Skin epidermis (tissue), 12 donors: ENCODE measurements around the gene UHRF1.
"Not testable (repeated sequence)": the region's sequence is repeated elsewhere in the genome, so short reads cannot be mapped to it uniquely, and the experiment has no call there.

ENCODE experiments used
- H3K27ac ChIP-seq, 21 experiments: fragments of 200-600 bp; sonication (generic) in 11 of 21; one replicate each; pipeline ENCODE4 v1.5.0; 2020; ENCODE audit warnings: mild to moderate bottlenecking in 3 of 21, inconsistent platforms in 2 of 21, moderate library complexity in 2 of 21
- H3K4me3 ChIP-seq, 7 experiments: fragments of 200-600 bp; sonication (generic) in 2 of 7; one replicate each; pipeline ENCODE4 v1.5.0; 2020; ENCODE audit warnings: inconsistent platforms in 2 of 7, mild to moderate bottlenecking in 2 of 7, moderate library complexity in 1 of 7

UHRF1 gene

GRCh38 chr19:4909156-4909896, at the start of gene UHRF1:
TSS of gene UHRF1 (plus strand) at chr19:4909501. CDS start at chr19:4910886, 1,385 bp downstream.
- H3K27ac ChIP-seq: peak within 1 kb of the TSS in 19 of 21 experiments; percentile 23 to 84 (median 70)

DNA sequence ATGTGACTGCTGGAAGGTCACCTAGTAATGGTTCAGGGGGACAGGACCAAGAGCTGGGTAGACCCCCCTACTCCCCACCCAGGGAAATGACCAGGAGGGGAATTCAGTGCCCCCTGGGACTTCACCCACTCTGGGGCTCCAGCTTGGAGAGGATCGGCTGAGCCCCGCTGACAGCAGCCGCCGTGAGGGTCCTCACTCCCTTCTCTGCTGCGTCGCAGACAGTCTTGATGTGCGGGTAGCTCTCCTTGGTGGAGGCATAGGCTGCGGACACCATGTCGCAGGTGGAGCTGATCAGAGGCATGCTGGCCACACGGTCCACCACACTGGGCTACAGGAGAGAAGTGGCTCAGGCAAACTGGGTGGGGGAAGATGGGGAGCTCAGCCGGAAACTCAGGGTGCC, 49.6 kb upstream of the UHRF1 start:
- Histone ChIP-seq H3K27ac (peak overlapping the region in 1 of 21 experiments; percentile 21), H3K4me3 (no peak overlapping the region)

More at GRCh38 chr19:4909156-4909896, at the start of gene UHRF1:
- peak within 1 kb of the TSS; percentile 40 to 80 (median 62) for H3K4me3 ChIP-seq

DNA sequence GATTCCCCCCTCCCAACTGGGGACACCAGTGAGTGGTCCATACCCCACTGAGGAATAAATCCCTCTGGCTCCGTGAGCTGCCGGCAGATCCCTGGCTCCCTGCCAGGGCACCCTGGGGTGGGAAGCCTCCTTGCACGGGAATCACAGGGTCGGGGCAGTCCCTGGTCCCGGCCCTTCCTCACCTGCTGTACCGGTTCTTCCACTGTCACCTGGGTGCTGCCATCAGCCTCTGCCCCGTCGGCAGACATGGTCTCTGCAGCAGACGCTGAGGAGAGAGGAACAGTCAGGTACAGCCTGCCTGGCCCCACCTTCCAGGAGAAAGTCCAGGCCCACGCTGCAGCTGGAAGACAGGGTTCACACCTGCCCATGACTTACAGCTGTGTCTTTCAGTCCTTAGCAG, 48.2 kb upstream of the UHRF1 start:
- no peak overlapping the region for H3K4me3 ChIP-seq
- peak overlapping the region in 9 of 21 experiments; percentile 10 to 61 (median 43) for H3K27ac ChIP-seq

- peak overlapping the region; percentile 71 to 99 (median 90) for H3K27ac ChIP-seq
- H3K4me3 ChIP-seq: peak overlapping the region; percentile 51 to 91 (median 69)
These were observed 42.5 kb upstream of the UHRF1 start for GRCh38 chr19:4866595-4867424.

DNA sequence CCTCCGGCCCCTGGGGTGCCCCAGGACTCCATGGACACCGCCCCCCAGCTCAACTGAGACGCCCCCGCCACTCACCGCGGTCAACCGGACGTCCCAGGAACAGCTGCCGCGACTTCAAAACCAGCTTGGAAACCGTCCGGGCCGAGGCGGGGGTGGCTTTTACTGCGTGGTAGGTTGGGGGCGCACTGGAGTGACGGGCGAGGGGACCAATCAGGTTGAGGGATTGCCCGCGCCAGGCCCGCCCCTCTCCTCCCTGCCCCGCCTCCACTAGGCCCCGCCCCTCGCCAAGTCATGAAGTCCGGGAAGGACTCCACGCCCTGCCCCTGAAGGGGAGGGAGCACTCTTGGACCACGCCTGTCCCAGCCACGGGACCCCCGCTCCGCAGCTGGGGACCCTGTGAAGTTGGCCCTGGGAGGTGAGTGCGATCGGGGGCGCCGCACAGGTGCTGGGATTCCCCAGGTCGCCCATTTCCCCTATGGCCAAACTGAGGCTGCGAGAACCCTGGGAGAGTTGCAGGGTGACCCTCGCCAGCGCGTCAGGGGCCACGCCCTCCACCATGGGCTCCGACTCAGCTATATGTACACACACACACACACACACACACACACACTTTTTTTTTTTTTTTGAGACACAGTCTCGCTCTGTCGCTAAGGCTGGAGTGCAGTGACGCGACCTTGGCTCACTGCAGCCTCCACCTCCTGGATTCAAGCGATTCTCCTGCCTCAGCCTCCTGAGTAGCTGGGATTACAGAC, 41.6 kb upstream of the UHRF1 start, which contains the start of gene PLIN3:
Gene PLIN3 (minus strand): TSS at position 134 of the 752 bp plus-strand sequence. CDS start 6,273 bp downstream, outside the sequence.
- Histone ChIP-seq H3K27ac (peak within 1 kb of the TSS; percentile 71 to 99 (median 90)), H3K4me3 (peak within 1 kb of the TSS; percentile 51 to 91 (median 69))

DNA sequence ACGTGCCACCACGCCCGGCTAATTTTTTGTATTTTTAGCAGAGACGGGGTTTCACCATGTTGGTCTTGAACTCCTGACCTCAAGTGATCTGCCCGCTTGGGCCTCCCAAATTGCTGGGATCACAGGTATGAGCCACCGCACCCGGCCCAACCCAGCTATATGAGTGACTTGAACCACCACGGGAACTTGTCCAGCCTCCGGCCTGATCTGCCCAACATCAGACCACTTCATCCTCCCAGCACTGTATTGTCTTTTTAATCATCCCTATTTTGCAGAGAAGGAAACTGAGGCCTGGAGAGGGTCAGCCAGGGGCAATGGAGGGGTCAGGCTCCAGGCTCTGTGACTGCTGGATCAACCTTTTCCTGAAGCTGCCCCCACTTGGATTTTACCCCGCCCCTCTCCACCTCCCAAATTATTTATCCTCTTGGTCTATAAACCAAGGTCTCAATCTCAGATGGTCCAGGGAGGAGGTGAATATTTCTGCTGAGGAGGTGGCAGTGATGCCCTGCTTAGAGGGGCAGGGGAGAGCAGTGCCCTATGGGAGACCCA, 40.9 kb upstream of the UHRF1 start:
- H3K27ac ChIP-seq: peak overlapping the region in 17 of 21 experiments; percentile 75 to 99 (median 91)

GRCh38 chr19:4870025-4870700, 39.1 kb upstream of the UHRF1 start:
- Histone ChIP-seq H3K4me3 (no peak overlapping the region), H3K27ac (peak overlapping the region in 15 of 21 experiments; percentile 15 to 71 (median 48))

More for the DNA sequence above, 40.9 kb upstream of the UHRF1 start:
- peak overlapping the region in 6 of 7 experiments; percentile 51 to 91 (median 72) for H3K4me3 ChIP-seq

DNA sequence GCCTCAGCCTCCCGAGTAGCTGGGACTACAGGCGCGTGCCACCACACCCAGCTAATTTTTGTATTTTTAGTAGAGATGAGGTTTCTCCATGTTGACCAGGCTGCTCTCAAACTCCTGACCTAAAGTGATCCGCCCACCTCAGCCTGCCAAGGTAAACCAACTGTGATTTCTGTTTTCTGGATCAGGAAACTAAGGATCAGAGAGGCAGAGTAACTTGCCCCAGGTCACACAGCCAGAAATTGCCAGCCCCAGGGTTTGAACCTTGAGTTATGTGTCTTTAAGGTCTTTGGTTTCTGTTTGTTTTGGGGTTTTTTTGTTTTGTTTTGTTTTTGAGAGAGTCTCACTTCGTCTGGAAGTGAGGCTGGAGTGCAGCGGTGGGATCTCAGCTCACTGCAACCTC, 37.6 kb upstream of the UHRF1 start:
- Histone ChIP-seq H3K27ac (no peak overlapping the region), H3K4me3 (no peak overlapping the region)

DNA sequence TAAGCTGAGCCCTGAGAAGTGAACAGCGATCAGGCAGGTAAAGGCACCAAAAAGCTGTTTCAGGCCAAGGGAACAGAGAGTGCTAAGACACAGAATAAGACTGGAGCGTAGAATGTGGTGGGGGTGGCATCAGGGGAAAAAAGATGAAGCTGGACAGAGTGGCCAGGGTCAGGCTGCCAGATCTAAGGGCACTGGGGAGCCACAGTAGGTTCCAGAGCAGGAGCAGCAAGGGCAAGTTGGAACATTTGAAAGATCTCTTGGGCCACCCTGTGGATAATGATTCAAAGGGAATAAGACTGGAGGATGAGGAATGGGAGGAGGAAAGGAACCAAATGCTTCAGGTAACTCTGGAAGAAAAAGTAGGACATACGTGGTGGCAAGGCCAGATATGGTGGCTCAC, 35.4 kb upstream of the UHRF1 start:
- H3K4me3 ChIP-seq: no peak overlapping the region
- no peak overlapping the region for H3K27ac ChIP-seq

DNA sequence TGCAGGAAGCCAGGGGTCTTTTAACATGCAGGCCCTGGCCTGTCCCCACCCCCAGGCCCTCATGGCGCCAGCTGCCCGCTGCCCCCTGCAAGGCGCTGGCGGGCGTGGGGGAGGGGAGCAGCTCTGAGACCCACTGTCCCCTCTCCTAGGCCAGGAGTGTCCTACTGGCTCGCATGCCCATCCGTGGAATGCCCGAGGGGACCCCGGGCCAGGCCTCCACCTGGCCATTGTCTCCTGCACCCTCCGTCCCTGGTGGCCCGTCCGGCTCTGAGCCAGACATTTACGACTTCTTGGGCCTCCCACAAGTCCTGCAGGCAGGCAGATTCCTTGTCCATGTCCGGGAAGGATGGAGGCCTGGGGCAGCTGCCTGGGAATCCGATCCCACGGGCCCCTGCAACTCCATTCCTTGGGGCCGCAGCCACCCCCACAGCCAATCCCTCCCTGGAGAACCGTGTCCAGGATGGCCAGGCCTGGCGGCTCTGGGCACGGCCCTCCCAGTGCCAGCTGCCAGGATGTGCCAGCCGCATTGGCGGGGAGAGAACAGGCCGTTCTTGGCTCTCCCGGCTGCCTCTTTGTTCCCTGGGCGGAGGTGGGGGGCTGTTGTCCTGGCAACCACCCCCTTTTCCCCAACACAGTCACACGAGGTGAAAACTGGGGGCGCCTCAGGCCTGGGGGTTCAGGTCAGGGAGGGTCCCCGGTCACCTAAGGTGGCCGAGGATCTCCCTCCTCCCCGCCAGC, 31.4 kb upstream of the UHRF1 start:
- Histone ChIP-seq H3K27ac (peak overlapping the region in 1 of 21 experiments; percentile 33), H3K4me3 (no peak overlapping the region)

DNA sequence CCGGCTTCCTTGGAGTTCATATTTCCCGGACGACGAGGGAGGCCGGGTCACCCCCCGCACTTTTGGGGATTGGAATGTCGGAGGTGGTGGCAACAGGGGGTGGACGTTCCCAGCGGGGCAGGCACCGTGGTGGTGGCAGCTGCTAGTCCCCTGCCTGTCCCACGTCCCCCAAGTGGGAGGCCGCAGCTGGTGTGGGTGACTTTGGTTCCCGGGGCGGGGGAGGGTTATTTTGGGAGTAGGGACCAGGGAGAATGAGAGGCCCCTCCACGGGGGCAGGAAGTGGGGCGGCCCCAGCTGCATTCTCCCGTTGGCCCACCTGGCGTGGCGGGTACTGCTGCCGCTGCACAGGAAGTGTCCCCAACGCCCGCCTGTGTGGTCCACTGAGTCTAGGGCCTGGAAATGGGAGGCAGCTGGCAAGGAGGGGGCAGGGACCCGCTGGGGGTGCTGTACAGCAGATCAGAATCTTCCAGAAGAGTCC, 30.8 kb upstream of the UHRF1 start:
- Histone ChIP-seq H3K4me3 (no peak overlapping the region), H3K27ac (peak overlapping the region in 1 of 21 experiments; percentile 33)

DNA sequence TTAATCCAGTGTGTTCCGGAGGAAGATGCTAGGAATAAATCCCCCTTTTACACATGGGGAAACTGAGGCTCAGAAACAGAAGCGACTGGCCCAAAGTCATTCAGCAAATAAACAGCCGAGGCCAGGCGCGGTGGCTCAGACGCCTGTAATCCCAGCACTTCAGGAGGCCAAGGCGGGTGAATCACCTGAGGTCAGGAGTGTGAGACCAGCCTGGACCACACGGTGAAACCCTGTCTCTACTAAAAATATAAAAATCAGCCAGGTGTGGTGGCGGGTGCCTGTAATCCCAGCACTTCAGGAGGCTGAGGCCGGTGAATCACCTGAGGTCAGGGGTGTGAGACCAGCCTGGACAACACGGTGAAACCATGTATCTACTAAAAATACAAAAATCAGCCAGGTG, 30.3 kb upstream of the UHRF1 start:
- H3K27ac ChIP-seq: no peak overlapping the region
- H3K4me3 ChIP-seq: no peak overlapping the region

DNA sequence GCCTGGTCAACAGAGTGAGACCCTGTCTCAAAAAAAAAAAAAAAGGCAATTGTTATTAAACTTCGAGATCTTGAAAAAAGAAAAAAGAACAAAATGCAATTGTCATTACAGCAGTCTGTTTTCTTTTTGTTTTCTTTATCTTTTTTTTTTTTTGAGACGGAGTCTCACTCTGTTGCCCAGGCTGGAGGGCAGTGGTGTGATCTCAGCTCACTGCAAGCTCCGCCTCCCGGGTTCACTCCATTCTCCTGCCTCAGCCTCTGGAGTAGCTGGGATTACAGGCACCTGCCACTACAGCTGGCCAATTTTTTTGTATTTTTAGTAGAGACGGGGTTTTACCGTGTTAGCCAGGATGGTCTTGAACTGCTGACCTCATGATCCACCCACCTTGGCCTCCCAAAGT, 26.4 kb upstream of the UHRF1 start:
- H3K4me3 ChIP-seq, H3K27ac ChIP-seq: not testable (repeated sequence)

- not testable (repeated sequence) for H3K4me3 ChIP-seq
These were observed 24.3 kb upstream of the UHRF1 start for GRCh38 chr19:4884993-4885392.

DNA sequence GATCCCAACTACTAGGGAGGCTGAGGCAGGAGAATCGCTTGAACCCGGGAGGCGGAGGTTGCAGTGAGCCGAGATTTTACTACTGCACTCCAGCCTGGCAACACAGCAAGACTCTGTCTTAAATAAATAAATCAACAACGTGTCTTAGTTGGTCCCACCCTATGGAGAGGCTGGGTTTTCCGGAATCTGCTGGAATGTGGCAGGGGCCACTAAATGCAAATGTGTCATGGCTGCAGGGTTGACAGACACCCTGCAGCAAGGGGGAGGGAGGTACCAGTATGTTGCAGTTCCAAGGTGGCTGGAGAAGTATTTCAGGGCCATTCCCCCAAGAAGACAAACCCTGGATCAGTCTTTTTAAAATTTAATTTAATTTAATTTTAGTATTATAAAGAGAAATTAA, 21.5 kb upstream of the UHRF1 start:
- H3K4me3 ChIP-seq, H3K27ac ChIP-seq: not testable (repeated sequence)

More at GRCh38 chr19:4884993-4885392, 24.3 kb upstream of the UHRF1 start:
- not testable (repeated sequence) for H3K27ac ChIP-seq

DNA sequence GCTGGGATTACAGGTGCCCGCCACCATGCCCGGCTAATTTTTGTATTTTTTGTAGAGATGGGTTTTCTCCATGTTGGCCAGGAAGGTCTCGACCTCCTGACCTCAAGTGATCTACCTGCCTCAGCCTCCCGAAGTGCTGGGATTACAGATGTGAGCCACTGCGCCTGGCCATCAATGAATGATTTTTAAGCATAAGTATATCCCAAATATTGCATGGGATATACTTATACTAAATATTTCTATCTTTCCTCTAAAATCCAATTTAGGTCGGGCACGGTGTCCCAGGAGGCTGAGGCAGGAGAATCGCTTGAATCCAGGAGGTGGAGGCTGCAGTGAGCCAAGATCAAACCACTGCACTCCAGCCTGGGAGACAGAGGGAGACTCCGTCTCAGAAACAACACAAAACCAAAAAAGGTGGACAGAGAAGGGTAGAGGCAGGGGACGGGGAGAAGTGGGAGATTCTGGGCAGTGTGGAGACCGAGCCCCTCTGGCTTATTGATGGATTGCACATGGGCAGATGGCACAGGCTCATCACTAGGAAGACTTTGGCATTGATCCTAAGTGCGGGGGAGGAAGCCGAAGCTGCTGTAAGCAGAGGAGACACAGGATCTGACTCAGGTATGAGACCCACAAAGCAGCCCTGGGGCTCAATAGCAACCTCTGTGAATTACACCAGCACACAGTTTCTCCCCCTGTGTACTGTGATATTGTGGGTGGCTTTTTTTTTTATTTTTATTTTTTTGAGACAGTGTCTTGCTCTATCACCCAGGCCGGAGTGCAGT, 20.1 kb upstream of the UHRF1 start:
- Histone ChIP-seq H3K4me3 (no peak overlapping the region), H3K27ac (no peak overlapping the region)

DNA sequence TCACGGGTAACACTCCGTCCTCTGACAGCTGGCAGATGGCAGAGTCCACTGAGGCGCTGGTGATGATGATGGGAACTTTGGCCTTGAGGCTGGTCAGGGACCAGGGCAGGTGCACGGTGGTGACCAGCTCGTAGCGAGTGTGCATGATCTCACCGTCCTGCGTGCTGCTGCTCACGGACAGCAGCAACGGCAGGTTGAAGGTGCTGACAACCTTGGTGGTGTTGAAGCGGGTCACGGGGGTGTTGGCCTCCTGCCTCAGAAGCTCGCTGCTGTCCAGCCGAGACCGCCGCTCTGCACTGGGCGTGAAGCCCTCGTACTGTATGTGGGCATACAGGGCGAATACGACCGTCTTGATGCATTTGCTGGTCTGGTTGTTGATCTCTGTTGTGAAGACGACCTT, 18.2 kb upstream of the UHRF1 start:
- no peak overlapping the region for H3K4me3 ChIP-seq
- H3K27ac ChIP-seq: no peak overlapping the region
